GM08714 (cell line): Measurements from ENCODE around the gene SPEM2.

ENCODE experiments used
- H3K4me3 ChIP-seq: fragments of 200-500 bp; sonication (Bioruptor generic); 2 replicates; pipeline ENCODE4 v1.5.1; 2014; ENCODE audit warnings: mild to moderate bottlenecking, low read length, inconsistent platforms
- ZNF274 ChIP-seq: IDR thresholded peaks from 2 replicates; pipeline ENCODE4 v1.6.1; 2012; ENCODE audit warnings: mild to moderate bottlenecking, low read depth, low read length

SPEM2 gene

GRCh38 chr17:7393613-7394451 is 31.6 kb upstream of the SPEM2 start:
- H3K4me3 ChIP-seq: peak overlapping the region; percentile 81
- TF ChIP-seq ZNF274: no peak

- no peak for TF ChIP-seq ZNF274
- H3K4me3 ChIP-seq: peak within 1 kb of the TSS; percentile 81
Observed at GRCh38 chr17:7394452-7395191, 30.8 kb upstream of the SPEM2 start, which contains the start of gene PLSCR3. Gene PLSCR3 (minus strand): TSS chr17:7394525. CDS start chr17:7394110, 415 bp downstream.

DNA sequence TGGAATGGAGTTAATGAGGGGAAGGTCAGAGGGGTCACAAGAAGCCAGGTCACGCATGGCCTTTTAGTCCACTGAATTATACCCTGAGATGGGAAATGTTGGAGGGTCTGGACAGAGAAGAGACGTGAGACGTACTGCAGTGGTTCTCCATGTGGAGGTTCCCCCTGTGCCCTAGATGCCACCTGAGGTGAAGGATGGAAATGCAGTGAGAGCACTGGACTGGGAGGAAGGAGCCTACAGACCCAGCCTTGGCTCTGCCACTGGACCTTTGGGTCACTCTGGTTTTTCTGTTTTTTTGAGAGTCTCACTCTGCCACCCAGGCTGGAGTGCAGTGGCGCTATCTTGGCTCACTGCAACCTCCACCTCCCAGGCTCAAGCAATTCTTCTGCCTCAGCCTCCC is 29.3 kb upstream of the SPEM2 start:
- TF ChIP-seq ZNF274: no peak
- H3K4me3 ChIP-seq: no peak overlapping the region

GRCh38 chr17:7398612-7399011 is 26.8 kb upstream of the SPEM2 start:
- no peak for TF ChIP-seq ZNF274
- H3K4me3 ChIP-seq: no peak overlapping the region

DNA sequence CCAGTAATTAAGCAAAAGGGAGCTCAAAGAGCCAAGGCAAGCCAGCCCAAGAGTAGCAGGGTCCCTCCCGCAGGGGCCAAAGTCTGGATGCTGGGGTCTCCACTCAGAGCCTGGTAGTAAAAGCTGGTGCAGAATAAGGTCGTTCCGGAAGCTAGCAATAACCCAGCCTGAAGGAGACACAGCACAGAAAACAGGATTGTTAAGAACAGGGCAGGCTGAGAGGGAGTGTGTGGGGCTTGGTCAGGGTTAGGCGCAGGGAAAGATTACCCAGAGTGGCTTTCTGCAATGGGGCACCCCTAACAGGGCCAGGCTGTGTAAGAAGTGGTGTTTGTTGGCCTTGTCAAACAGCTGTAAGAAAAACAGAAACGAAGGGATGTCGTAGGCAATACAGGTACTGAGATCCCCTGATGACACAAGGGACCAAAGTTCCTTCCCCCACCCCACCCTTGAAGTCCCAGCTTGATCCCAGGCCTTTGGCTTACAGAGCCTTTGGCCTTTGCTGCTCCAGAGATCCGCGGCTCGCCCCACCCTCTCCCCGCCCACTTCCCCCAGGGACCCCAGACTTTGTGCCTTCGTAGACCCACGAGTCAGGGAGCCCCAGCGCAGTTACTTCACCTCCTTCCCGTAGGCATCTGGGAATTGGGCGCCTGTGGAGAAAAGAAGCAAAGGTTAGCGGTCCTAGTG is 22.2 kb upstream of the SPEM2 start:
- H3K4me3 ChIP-seq: peak overlapping the region; percentile 78
- no peak for TF ChIP-seq ZNF274

DNA sequence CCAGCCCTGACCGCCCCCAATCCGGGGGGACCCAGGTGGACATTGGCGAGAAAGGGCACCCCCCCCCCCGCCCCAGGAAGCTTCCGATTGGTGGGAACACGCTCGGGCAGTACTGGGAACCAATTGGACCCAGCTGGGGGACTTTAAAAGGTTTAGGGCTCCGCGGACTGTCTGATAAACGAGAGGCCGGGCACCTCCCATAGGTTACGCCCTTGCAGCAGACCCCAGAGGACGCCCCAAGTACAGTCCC is 21.8 kb upstream of the SPEM2 start:
- H3K4me3 ChIP-seq: peak overlapping the region; percentile 78
- no peak for TF ChIP-seq ZNF274

DNA sequence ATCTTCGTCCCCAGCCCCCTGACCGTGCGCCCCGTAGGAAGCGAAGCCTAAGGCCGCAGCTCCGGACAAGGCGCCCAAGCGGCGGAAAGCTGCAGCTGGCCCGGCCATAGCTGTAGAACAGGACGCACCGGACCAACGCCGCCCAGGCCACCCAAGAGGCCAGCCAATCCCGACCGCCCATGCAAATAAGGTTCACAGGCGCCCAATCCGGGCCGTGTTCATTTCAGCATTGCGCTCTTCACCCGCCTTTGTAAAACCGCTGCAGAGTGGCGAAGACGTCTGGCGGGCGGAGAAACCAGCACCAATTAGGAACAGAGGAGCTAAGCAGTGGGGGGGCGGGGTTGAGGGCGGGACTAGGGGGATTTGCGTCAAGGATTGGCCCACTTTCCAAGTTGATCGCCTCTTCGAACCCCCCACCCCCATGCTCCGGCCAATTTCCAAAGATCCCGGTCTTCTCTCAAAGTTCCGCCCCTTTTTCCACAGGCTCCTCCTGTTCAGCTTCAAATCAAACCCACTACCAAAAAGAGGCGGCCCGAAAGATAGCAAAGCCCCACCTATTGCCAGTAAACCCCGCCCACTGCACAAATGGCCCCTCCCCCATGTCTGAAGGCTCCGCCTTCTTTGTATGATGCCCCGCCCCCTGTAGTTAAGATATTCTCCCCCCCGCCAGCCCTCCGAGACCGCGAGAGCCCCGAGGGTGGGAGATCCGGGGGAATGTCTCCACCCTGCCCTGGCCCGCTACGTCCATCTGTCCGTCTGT is 21.3 kb upstream of the SPEM2 start, which contains the start of gene TMEM256:
TMEM256 (minus strand) TSS at position 121 of the 760 bp plus-strand sequence; CDS start at position 108, 13 bp downstream.
- peak within 1 kb of the TSS; percentile 78 for H3K4me3 ChIP-seq
- TF ChIP-seq ZNF274: no peak

DNA sequence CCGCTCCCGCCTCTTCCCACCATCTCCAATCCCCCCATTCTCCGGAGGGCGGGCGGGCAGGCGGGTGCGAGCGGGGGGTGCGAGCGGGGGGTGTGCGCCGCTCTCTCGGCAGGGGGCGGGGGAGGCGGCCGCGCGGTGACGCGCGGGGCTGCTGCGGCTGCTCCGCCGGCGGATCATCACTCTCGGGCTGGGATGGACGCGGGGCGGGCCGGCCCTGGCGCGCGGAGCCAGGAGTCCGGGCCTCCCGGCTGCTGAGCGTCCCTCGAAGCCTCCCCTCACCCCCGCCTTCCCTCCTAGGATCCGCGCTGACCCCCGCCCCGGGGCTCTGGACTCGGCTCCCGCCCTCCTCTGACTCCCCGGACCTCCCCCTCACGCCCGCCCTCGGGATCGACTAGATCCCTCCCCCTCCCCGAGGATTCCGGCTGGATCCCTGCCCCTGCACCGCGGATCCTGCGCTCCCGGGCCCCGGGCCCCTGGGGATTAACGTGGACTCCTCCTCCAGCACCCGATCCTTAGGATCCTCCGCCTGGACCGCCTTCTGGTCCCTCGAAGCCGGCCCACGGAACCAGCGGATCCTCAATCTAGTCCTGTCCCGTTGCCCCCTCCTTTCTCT is 20.6 kb upstream of the SPEM2 start:
- no peak for TF ChIP-seq ZNF274
- peak overlapping the region; percentile 45; the same call in 1 of the 2 replicates for H3K4me3 ChIP-seq

DNA sequence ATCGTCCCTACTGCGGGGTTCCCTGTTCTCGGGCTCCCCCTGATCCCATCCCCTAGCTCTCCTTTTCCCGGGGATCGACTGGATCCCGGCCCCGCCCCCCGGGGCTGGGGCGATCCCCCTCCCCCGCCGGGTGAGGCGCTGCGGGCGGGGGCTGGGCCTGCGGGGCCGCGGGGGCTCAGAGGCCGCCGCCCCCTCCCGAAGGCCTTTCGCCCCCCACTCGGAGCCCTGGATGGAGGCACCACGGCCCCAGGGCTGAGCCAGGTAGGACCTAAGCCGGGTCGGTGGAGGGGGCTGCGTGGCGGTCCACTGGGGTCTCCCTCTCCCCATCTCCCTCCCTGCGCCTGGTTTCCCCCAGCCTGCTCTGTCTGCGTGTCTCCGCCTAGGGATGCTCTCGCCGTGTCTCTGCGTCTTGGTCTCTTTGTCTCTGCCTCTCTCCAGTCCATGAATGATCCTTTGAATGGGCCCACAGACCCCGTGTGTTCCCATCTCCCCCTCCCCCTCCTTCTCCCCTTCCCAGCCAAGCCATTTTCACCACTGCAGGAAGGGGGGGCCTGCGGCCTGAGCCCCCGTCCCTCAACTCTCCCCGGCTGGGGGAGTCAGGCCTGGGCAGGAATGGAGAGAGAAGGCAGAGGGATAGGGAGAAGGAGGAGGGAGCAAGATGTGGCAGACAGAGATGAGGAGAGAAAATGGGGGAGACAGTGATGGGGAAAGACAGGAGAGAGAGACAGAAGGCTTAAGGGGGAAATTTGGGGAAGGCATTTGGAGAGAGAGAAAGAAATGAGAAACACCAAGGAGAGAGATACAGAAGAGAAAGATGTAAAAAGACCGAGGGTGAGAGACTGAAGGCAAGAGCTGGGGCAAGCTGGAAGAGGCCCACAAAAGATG is 19.8 kb upstream of the SPEM2 start:
- H3K4me3 ChIP-seq: peak overlapping the region; percentile 45; the same call in 1 of the 2 replicates
- TF ChIP-seq ZNF274: no peak

DNA sequence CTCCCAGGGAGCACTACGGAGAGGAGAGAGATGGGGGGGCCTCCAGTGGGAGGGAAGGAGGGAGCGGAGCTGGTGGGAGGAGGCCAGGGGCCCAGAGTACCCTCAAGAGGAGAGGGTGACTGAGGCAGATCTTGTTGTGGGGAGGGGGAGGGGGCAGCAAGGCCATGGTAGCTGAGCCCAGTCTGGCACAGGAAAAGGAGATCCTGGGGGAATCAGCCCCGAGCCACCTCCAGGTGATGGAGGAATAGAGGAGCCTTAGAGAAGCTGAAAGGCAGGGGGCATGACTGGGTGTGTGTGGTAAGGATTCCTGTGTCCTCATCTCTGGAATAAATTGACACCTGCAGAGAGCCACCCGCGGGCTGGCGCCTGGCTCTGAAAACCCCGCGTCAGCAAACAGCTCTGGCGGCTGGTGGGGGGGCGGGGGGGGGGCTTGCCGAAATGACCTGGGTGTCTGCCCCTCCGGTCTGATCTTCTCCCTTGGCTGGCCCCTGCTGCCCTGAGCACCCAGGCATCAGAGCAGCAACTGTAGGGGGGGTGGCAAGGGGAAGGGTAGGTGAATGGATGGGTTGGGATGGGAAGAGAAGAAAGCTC is 19.1 kb upstream of the SPEM2 start:
- no peak overlapping the region for H3K4me3 ChIP-seq
- TF ChIP-seq ZNF274: no peak

- TF ChIP-seq ZNF274: no peak
- H3K4me3 ChIP-seq: no peak overlapping the region
Observed at GRCh38 chr17:7407082-7407481, 18.3 kb upstream of the SPEM2 start.
